ENCODE results near the gene OAS2.
"Not testable (repeated sequence)": the region's sequence is repeated elsewhere in the genome, so short reads cannot be mapped to it uniquely, and the experiment has no call there.

The OAS2 gene

GRCh38 chr12:112957125-112957524 is 21.2 kb upstream of the OAS2 start:
- not testable (repeated sequence) for DNase-seq

- no peak for DNase-seq
These were observed 17.2 kb upstream of the OAS2 start for GRCh38 chr12:112961074-112961473.

GRCh38 chr12:112961536-112961935 is 16.8 kb upstream of the OAS2 start:
- no peak for DNase-seq

GRCh38 chr12:112962561-112962960 is 15.8 kb upstream of the OAS2 start:
- DNase-seq: no peak

- DNase-seq: peak; percentile 14
These were observed 15.0 kb upstream of the OAS2 start for GRCh38 chr12:112963227-112963861.

- no peak for DNase-seq
These were observed 14.2 kb upstream of the OAS2 start for GRCh38 chr12:112964067-112964670.

GRCh38 chr12:112964915-112965314 is 13.4 kb upstream of the OAS2 start:
- no peak for DNase-seq

GRCh38 chr12:112965643-112966042 is 12.7 kb upstream of the OAS2 start:
- no peak for DNase-seq

GRCh38 chr12:112967306-112967705 is 11.0 kb upstream of the OAS2 start:
- DNase-seq: no peak

GRCh38 chr12:112967858-112968257 is 10.5 kb upstream of the OAS2 start:
- no peak for DNase-seq

GRCh38 chr12:112969547-112970306 is 8.6 kb upstream of the OAS2 start:
- no peak for DNase-seq

GRCh38 chr12:112970391-112970790 is 7.9 kb upstream of the OAS2 start:
- DNase-seq: no peak

GRCh38 chr12:112971248-112971647 is 7.1 kb upstream of the OAS2 start:
- DNase-seq: no peak

GRCh38 chr12:112973011-112973735 is 5.1 kb upstream of the OAS2 start:
- DNase-seq: no peak

- no peak for DNase-seq
These were observed 4.5 kb upstream of the OAS2 start for GRCh38 chr12:112973818-112974231.

- DNase-seq: no peak
These were observed 3.4 kb upstream of the OAS2 start for GRCh38 chr12:112974904-112975303.

- DNase-seq: no peak
These were observed 1.2 kb upstream of the OAS2 start for GRCh38 chr12:112977139-112977538.

GRCh38 chr12:112977641-112978040 is 678 bp upstream of the OAS2 start:
- DNase-seq: no peak

GRCh38 chr12:112979041-112979680 is 842 bp downstream of the OAS2 start:
- DNase-seq: no peak

GRCh38 chr12:112980491-112981158 is 2.3 kb downstream of the OAS2 start:
- no peak for DNase-seq

- no peak for DNase-seq
These were observed 7.4 kb downstream of the OAS2 start for GRCh38 chr12:112985642-112986290.

- DNase-seq: no peak
These were observed 8.0 kb downstream of the OAS2 start for GRCh38 chr12:112986291-112986800.
